Activated CD4-positive, alpha-beta T cell treated with anti-CD3 and anti-CD28 coated beads for 4 hours (primary cell): ENCODE measurements around the gene CD70.
"Not testable (repeated sequence)": the region's sequence is repeated elsewhere in the genome, so short reads cannot be mapped to it uniquely, and the experiment has no call there.

Experiments used
- DNase-seq, 2 donors: peaks; one replicate each; pipeline ENCODE4 v3.0.0-alpha.2; 2020

The CD70 gene

GRCh38 chr19:6568816-6569215 lies 22.1 kb downstream of the CD70 start:
- DNase-seq: no peak

GRCh38 chr19:6568010-6568526 lies 22.9 kb downstream of the CD70 start:
- DNase-seq: no peak

- not testable (repeated sequence) for DNase-seq
These were observed 24.2 kb downstream of the CD70 start for GRCh38 chr19:6566727-6567126.

- no peak for DNase-seq
These were observed 26.6 kb downstream of the CD70 start for GRCh38 chr19:6564393-6564792.

GRCh38 chr19:6562437-6562836 lies 28.5 kb downstream of the CD70 start:
- DNase-seq: not testable (repeated sequence)

- no peak for DNase-seq
These were observed 34.3 kb downstream of the CD70 start for GRCh38 chr19:6556480-6557195.

GRCh38 chr19:6556043-6556449 lies 34.9 kb downstream of the CD70 start:
- DNase-seq: no peak

- DNase-seq: peak; percentile 33 to 46
These were observed 39.1 kb downstream of the CD70 start for GRCh38 chr19:6551607-6552450.

- DNase-seq: no peak
These were observed 39.9 kb downstream of the CD70 start for GRCh38 chr19:6551091-6551490.

- not testable (repeated sequence) for DNase-seq
These were observed 40.3 kb downstream of the CD70 start for GRCh38 chr19:6550679-6551078.

GRCh38 chr19:6543866-6544347 lies 47.0 kb downstream of the CD70 start:
- no peak for DNase-seq

- no peak for DNase-seq
These were observed 49.8 kb downstream of the CD70 start for GRCh38 chr19:6540918-6541689.

GRCh38 chr19:6539514-6539913 lies 51.4 kb downstream of the CD70 start:
- no peak for DNase-seq
